Vagina (tissue), 2 donors: ENCODE measurements around the gene COX7B2.

ENCODE experiments used
- POLR2A ChIP-seq, 2 donors: fragments of 450-650 bp; IDR thresholded peaks; one replicate each; pipeline ENCODE4 v1.6.1; 2017; ENCODE audit warnings: antibody characterized with exemption in 2 of 2, mild to moderate bottlenecking in 2 of 2, moderate library complexity in 2 of 2
- TF ChIP-seq, protein P1 (sequence below), 3 experiments: fragments of 450-650 bp in 2 of 3; fragments of 200-600 bp in 1 of 3; sonication (generic) in 1 of 3; IDR thresholded peaks; one replicate each; pipeline ENCODE4 v1.5.1; 2017 to 2019; ENCODE audit warnings: antibody characterized with exemption in 3 of 3, mild to moderate bottlenecking in 2 of 3, moderate library complexity in 2 of 3

GRCh38 chr4:46850026-46850425 lies 59.0 kb downstream of the COX7B2 start:
- TF ChIP-seq, protein P1, sequence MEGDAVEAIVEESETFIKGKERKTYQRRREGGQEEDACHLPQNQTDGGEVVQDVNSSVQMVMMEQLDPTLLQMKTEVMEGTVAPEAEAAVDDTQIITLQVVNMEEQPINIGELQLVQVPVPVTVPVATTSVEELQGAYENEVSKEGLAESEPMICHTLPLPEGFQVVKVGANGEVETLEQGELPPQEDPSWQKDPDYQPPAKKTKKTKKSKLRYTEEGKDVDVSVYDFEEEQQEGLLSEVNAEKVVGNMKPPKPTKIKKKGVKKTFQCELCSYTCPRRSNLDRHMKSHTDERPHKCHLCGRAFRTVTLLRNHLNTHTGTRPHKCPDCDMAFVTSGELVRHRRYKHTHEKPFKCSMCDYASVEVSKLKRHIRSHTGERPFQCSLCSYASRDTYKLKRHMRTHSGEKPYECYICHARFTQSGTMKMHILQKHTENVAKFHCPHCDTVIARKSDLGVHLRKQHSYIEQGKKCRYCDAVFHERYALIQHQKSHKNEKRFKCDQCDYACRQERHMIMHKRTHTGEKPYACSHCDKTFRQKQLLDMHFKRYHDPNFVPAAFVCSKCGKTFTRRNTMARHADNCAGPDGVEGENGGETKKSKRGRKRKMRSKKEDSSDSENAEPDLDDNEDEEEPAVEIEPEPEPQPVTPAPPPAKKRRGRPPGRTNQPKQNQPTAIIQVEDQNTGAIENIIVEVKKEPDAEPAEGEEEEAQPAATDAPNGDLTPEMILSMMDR (IDR thresholded peaks at IDR 0.05): no peak
- no peak for TF ChIP-seq POLR2A (IDR thresholded peaks at IDR 0.05)
